ENCODE data around the gene FOXP1. TPM values are rescaled to one million over a fixed set of nuclear protein-coding genes. Genes with fewer than 3 reads are reported as not detected.

The FOXP1 gene
- total and polyA plus RNA-seq, 8 donors, result 95.1 to 143 (median 123) TPM

- no peak for TF ChIP-seq CTCF (IDR thresholded peaks at IDR 0.05)
- no peak overlapping the region for H3K4me3 ChIP-seq
- DNase-seq (no peak), ATAC-seq (no peak)
- no peak overlapping the region for H3K27ac ChIP-seq
- no peaks in the 10 kb centered on the region for H3K27me3 ChIP-seq
- intact Hi-C loops (cut with DNase I), result no loop called here
- H3K4me1 ChIP-seq, result no peaks in the 10 kb centered on the region
- H3K36me3 ChIP-seq, result no peaks in the 10 kb centered on the region
- H3K9me3 ChIP-seq, result no peaks in the 10 kb centered on the region
Observed at GRCh38 chr3:71341721-71342120, 241.8 kb downstream of the FOXP1 start.

- Histone ChIP-seq H3K36me3 (no peaks in the 10 kb centered on the region), H3K4me1 (no peaks in the 10 kb centered on the region), H3K9me3 (no peaks in the 10 kb centered on the region), H3K27ac (no peak overlapping the region), H3K27me3 (no peaks in the 10 kb centered on the region), H3K4me3 (no peak overlapping the region)
- no peak for ATAC-seq
- no peak for DNase-seq
- intact Hi-C loops (cut with DNase I), result no loop called here
- TF ChIP-seq CTCF (IDR thresholded peaks at IDR 0.05), result no peak
Observed at GRCh38 chr3:71339049-71339448, 244.5 kb downstream of the FOXP1 start.

- H3K27ac ChIP-seq, result no peak overlapping the region
- H3K4me3 ChIP-seq, result no peak overlapping the region
- H3K4me1 ChIP-seq, result no peaks in the 10 kb centered on the region
- TF ChIP-seq CTCF (IDR thresholded peaks at IDR 0.05), result no peak
- ATAC-seq, result no peak
- no peak for DNase-seq
- peaks cover 0 to 12% of the 10 kb centered on the region in 2 donors for H3K36me3 ChIP-seq
- no peaks in the 10 kb centered on the region for H3K9me3 ChIP-seq
- intact Hi-C loops (cut with DNase I), result no loop called here
- H3K27me3 ChIP-seq, result no peaks in the 10 kb centered on the region
Observed at GRCh38 chr3:71332813-71333212, 250.7 kb downstream of the FOXP1 start.

GRCh38 chr3:71330909-71331308 is 252.6 kb downstream of the FOXP1 start:
- DNase-seq (no peak), ATAC-seq (no peak)
- Histone ChIP-seq H3K4me3 (no peak overlapping the region), H3K4me1 (no peaks in the 10 kb centered on the region), H3K9me3 (no peaks in the 10 kb centered on the region), H3K27me3 (no peaks in the 10 kb centered on the region), H3K27ac (no peak overlapping the region), H3K36me3 (peaks cover 0 to 12% of the 10 kb centered on the region in 2 donors)
- intact Hi-C loops (cut with DNase I), result no loop called here
- no peak for TF ChIP-seq CTCF (IDR thresholded peaks at IDR 0.05)

GRCh38 chr3:71330505-71330904 is 253.0 kb downstream of the FOXP1 start:
- Histone ChIP-seq H3K27me3 (no peaks in the 10 kb centered on the region), H3K27ac (no peak overlapping the region), H3K4me3 (no peak overlapping the region), H3K9me3 (no peaks in the 10 kb centered on the region), H3K4me1 (no peaks in the 10 kb centered on the region), H3K36me3 (peaks cover 0 to 12% of the 10 kb centered on the region in 2 donors)
- intact Hi-C loops (cut with DNase I), result no loop called here
- DNase-seq, result no peak
- TF ChIP-seq CTCF (IDR thresholded peaks at IDR 0.05), result no peak
- ATAC-seq, result no peak
